Activated CD4-positive, alpha-beta T cell treated with anti-CD3 and anti-CD28 coated beads for 36 hours (primary cell): Measurements from ENCODE around the gene SUGP2. TPM values are rescaled to one million over a fixed set of nuclear protein-coding genes. Genes with fewer than 3 reads are reported as not detected.
"Not testable (repeated sequence)": the region's sequence is repeated elsewhere in the genome, so short reads cannot be mapped to it uniquely, and the experiment has no call there.

Source experiments
- ATAC-seq: fragments of 200-7000 bp; cut with Tn5 transposase; one replicate; pipeline ENCODE4 v1.10.0; 2021; ENCODE audit warnings: mild to moderate bottlenecking, moderate library complexity
- CTCF ChIA-PET: fragments of 350-600 bp; sonication (Branson Sonifier 250); formaldehyde crosslinking; loops from one replicate; lab custom pipeline; 2021; ENCODE audit warnings: antibody characterized with exemption; lab: Charles Lee
- POLR2A ChIA-PET: fragments of 350-600 bp; sonication (Branson Sonifier 250); formaldehyde crosslinking; loops from one replicate; lab custom pipeline; 2021; ENCODE audit warnings: antibody characterized with exemption, inconsistent platforms; lab: Charles Lee
- DNase-seq: peaks from one replicate; pipeline ENCODE4 v3.0.0-alpha.2; 2020
- H3K27ac Mint-ChIP-seq: one replicate; pipeline ENCODE4 v1.8.0; 2021; ENCODE audit warnings: mixed read lengths
- H3K27me3 Mint-ChIP-seq: one replicate; pipeline ENCODE4 v1.8.0; 2021; ENCODE audit warnings: mixed read lengths
- H3K36me3 Mint-ChIP-seq: one replicate; pipeline ENCODE4 v1.8.0; 2021; ENCODE audit warnings: low read depth, mixed read lengths
- H3K4me1 Mint-ChIP-seq: one replicate; pipeline ENCODE4 v1.8.0; 2021; ENCODE audit warnings: mixed read lengths
- H3K4me3 Mint-ChIP-seq: one replicate; pipeline ENCODE4 v1.8.0; 2021; ENCODE audit warnings: mild to moderate bottlenecking, moderate library complexity, mixed read lengths
- H3K9me3 Mint-ChIP-seq: one replicate; pipeline ENCODE4 v1.8.0; 2021; ENCODE audit warnings: low read depth, mixed read lengths
- intact Hi-C, 2 experiments: fragments of 100-400 bp; cut with DNase I in 1 of 2; cut with micrococcal nuclease in 1 of 2; formaldehyde crosslinking; loops; one replicate each; pipeline versions ENCODE4 v1.14.2 to v1.15.1; 2022 to 2024; cut with DNase I, micrococcal nuclease
- total RNA-seq, 2 experiments: library from RNA; stranded (reverse); gene quantifications; one replicate each; pipeline ENCODE4 v1.2.3, GENCODE V29; 2021

SUGP2 gene
- total RNA-seq, 2 experiments from 2014 or later: 89.8 to 104 TPM

- intact Hi-C loops: no loop called here
- Mint-ChIP-seq H3K4me3 (no peak overlapping the region), H3K36me3 (no peaks in the 10 kb centered on the region), H3K4me1 (peaks cover 5% of the 10 kb centered on the region), H3K9me3 (no peaks in the 10 kb centered on the region), H3K27ac (no peak overlapping the region), H3K27me3 (peaks cover 4% of the 10 kb centered on the region)
- ChIA-PET CTCF (no interaction called here), POLR2A (no interaction called here)
- no peak for ATAC-seq
- no peak for DNase-seq
Observed at GRCh38 chr19:18969931-18970659, 63.2 kb downstream of the SUGP2 start.

GRCh38 chr19:18967358-18968146 is 65.8 kb downstream of the SUGP2 start:
- ChIA-PET POLR2A (no interaction called here), CTCF (no interaction called here)
- Mint-ChIP-seq H3K27ac (no peak overlapping the region), H3K4me3 (no peak overlapping the region), H3K4me1 (peaks cover 5% of the 10 kb centered on the region), H3K36me3 (no peaks in the 10 kb centered on the region), H3K27me3 (peaks cover 7% of the 10 kb centered on the region), H3K9me3 (no peaks in the 10 kb centered on the region)
- no peak for ATAC-seq
- DNase-seq: no peak
- intact Hi-C loops: no loop called here

- intact Hi-C loops: no loop called here
- peaks cover 17% of the 10 kb centered on the region for H3K27me3 Mint-ChIP-seq
- H3K27ac Mint-ChIP-seq: no peak overlapping the region
- no peaks in the 10 kb centered on the region for H3K36me3 Mint-ChIP-seq
- DNase-seq (no peak), ATAC-seq (no peak)
- H3K9me3 Mint-ChIP-seq: no peaks in the 10 kb centered on the region
- H3K4me3 Mint-ChIP-seq: no peak overlapping the region
- ChIA-PET CTCF (no interaction called here), POLR2A (no interaction called here)
- peaks cover 16% of the 10 kb centered on the region for H3K4me1 Mint-ChIP-seq
Observed at GRCh38 chr19:18966307-18966706, 67.0 kb downstream of the SUGP2 start.

GRCh38 chr19:18964121-18964520 is 69.2 kb downstream of the SUGP2 start:
- H3K9me3 Mint-ChIP-seq: no peaks in the 10 kb centered on the region
- ChIA-PET POLR2A (no interaction called here), CTCF (interaction anchor here (0.6 to 1.0 kb wide), 2 partner anchors 370 to 371 kb away, joined by 3 to 4 read pairs; no protein-coding TSS in a partner anchor)
- H3K27me3 Mint-ChIP-seq: peaks cover 17% of the 10 kb centered on the region
- H3K36me3 Mint-ChIP-seq: no peaks in the 10 kb centered on the region
- no peak overlapping the region for H3K27ac Mint-ChIP-seq
- no peak for DNase-seq
- intact Hi-C loops: no loop called here
- ATAC-seq: no peak
- no peak overlapping the region for H3K4me3 Mint-ChIP-seq
- peaks cover 14% of the 10 kb centered on the region for H3K4me1 Mint-ChIP-seq

GRCh38 chr19:18961767-18962620 is 71.3 kb downstream of the SUGP2 start:
- Mint-ChIP-seq H3K27me3 (peaks cover 14% of the 10 kb centered on the region), H3K4me1 (peaks cover 13% of the 10 kb centered on the region), H3K9me3 (no peaks in the 10 kb centered on the region), H3K4me3 (no peak overlapping the region), H3K27ac (no peak overlapping the region), H3K36me3 (no peaks in the 10 kb centered on the region)
- DNase-seq: peak; percentile 27
- ChIA-PET POLR2A (no interaction called here), CTCF (no interaction called here)
- intact Hi-C loops: no loop called here
- peak; percentile 58 for ATAC-seq

- Mint-ChIP-seq H3K27me3 (peaks cover 14% of the 10 kb centered on the region), H3K9me3 (no peaks in the 10 kb centered on the region), H3K27ac (no peak overlapping the region), H3K4me1 (peaks cover 13% of the 10 kb centered on the region), H3K4me3 (no peak overlapping the region), H3K36me3 (no peaks in the 10 kb centered on the region)
- ChIA-PET POLR2A (no interaction called here), CTCF (no interaction called here)
- no peak for DNase-seq
- intact Hi-C loops: no loop called here
- no peak for ATAC-seq
Observed at GRCh38 chr19:18960370-18960769, 72.9 kb downstream of the SUGP2 start.

GRCh38 chr19:18955042-18955441 is 78.3 kb downstream of the SUGP2 start:
- CTCF ChIA-PET: no interaction called here
- Mint-ChIP-seq H3K4me3 (no peak overlapping the region), H3K9me3 (no peaks in the 10 kb centered on the region), H3K27me3 (no peaks in the 10 kb centered on the region), H3K4me1 (no peaks in the 10 kb centered on the region), H3K36me3 (no peaks in the 10 kb centered on the region), H3K27ac (no peak overlapping the region)
- no peak for DNase-seq
- POLR2A ChIA-PET: no interaction called here
- intact Hi-C loops: no loop called here
- ATAC-seq: no peak

- no peak overlapping the region for H3K27ac Mint-ChIP-seq
- CTCF ChIA-PET: no interaction called here
- no peak overlapping the region for H3K4me3 Mint-ChIP-seq
- H3K4me1 Mint-ChIP-seq: no peaks in the 10 kb centered on the region
- no peaks in the 10 kb centered on the region for H3K9me3 Mint-ChIP-seq
- H3K27me3 Mint-ChIP-seq: no peaks in the 10 kb centered on the region
- no peaks in the 10 kb centered on the region for H3K36me3 Mint-ChIP-seq
- POLR2A ChIA-PET: no interaction called here
- intact Hi-C loops: no loop called here
- ATAC-seq (no peak), DNase-seq (no peak)
Observed at GRCh38 chr19:18954094-18954493, 79.2 kb downstream of the SUGP2 start.

- not testable (repeated sequence) for ATAC-seq
Observed at GRCh38 chr19:18952364-18953003, 80.8 kb downstream of the SUGP2 start.

GRCh38 chr19:18951721-18952281 is 81.5 kb downstream of the SUGP2 start:
- H3K9me3 Mint-ChIP-seq: no peaks in the 10 kb centered on the region
- H3K27me3 Mint-ChIP-seq: no peaks in the 10 kb centered on the region
- ChIA-PET CTCF (no interaction called here), POLR2A (no interaction called here)
- ATAC-seq: no peak
- DNase-seq: no peak
- no peaks in the 10 kb centered on the region for H3K4me1 Mint-ChIP-seq
- H3K36me3 Mint-ChIP-seq: no peaks in the 10 kb centered on the region
- no peak overlapping the region for H3K27ac Mint-ChIP-seq
- no peak overlapping the region for H3K4me3 Mint-ChIP-seq
- intact Hi-C loops: no loop called here

More at GRCh38 chr19:18952364-18953003, 80.8 kb downstream of the SUGP2 start:
- H3K4me1 Mint-ChIP-seq, H3K27me3 Mint-ChIP-seq, DNase-seq, CTCF ChIA-PET, intact Hi-C loops, H3K27ac Mint-ChIP-seq, H3K4me3 Mint-ChIP-seq, POLR2A ChIA-PET, H3K9me3 Mint-ChIP-seq, H3K36me3 Mint-ChIP-seq: not testable (repeated sequence)

- intact Hi-C loops: no loop called here
Observed at GRCh38 chr19:18949858-18950257, 83.5 kb downstream of the SUGP2 start.

More at GRCh38 chr19:18949858-18950257, 83.5 kb downstream of the SUGP2 start:
- ChIA-PET POLR2A (no interaction called here), CTCF (no interaction called here)
- H3K36me3 Mint-ChIP-seq: no peaks in the 10 kb centered on the region
- no peaks in the 10 kb centered on the region for H3K4me1 Mint-ChIP-seq
- no peak for ATAC-seq
- no peak overlapping the region for H3K4me3 Mint-ChIP-seq
- H3K27me3 Mint-ChIP-seq: peaks cover 3% of the 10 kb centered on the region
- H3K27ac Mint-ChIP-seq: no peak overlapping the region
- no peak for DNase-seq
- H3K9me3 Mint-ChIP-seq: no peaks in the 10 kb centered on the region
